Endometrial microvascular endothelial cells (primary cell): ENCODE data around the gene RABGEF1. TPM values are rescaled to one million over a fixed set of nuclear protein-coding genes. Genes with fewer than 3 reads are reported as not detected.
"Not testable (repeated sequence)": the region's sequence is repeated elsewhere in the genome, so short reads cannot be mapped to it uniquely, and the experiment has no call there.

Source experiments
- in situ Hi-C: cut with HindIII; loops from 2 replicates; pipeline ENCODE4 v1.10.0; 2017; ENCODE audit warnings: low sequenced_read_pairs, low pct_unique_long_range_greater_than_20kb; ENCODE audit errors: inconsistent ontology term
- total RNA-seq: library from RNA; depleted of rRNA; stranded (reverse); fragments of >200 nt; gene quantifications from one replicate; pipeline ENCODE4 v1.2.3, GENCODE V29; 2015; ENCODE audit errors: inconsistent ontology term

RABGEF1 gene
- total RNA-seq, 1 donor from 2014 or later, result 16.0 TPM

- in situ Hi-C loops, result no loop called here
Observed at GRCh38 chr7:66757939-66758338, 17.4 kb downstream of the RABGEF1 start.

DNA sequence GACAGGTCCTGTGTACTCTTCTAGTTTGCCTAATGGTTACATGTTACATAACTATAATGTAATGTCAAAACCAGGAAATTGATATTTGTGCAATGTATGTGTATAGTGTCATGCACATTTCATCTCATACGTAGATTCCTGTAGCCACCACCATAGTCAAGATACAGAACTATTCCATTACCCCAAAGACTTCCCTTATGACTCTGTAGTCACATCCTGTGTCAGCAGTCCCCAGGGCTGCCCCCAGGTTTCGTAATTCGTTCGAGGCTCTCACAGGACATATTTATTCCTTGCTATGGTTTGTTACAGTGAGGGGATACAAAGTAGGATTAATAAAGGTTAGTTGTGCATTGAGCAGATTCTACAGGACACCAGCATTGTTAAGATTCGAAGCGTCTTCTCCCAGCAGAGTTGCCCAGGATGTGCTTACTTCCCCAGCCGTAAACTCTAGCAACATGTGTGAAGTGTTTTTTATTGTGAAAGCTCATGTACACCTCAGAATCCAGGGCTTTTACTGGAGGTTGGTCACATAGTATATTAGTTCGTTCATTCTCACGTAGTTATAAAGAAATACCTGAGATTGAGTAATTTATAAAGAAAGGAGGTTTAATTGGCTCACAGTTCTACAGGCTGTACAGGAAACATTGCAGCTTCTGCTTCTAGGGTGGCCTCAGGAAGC is 18.6 kb downstream of the RABGEF1 start:
- in situ Hi-C loops, result no loop called here

DNA sequence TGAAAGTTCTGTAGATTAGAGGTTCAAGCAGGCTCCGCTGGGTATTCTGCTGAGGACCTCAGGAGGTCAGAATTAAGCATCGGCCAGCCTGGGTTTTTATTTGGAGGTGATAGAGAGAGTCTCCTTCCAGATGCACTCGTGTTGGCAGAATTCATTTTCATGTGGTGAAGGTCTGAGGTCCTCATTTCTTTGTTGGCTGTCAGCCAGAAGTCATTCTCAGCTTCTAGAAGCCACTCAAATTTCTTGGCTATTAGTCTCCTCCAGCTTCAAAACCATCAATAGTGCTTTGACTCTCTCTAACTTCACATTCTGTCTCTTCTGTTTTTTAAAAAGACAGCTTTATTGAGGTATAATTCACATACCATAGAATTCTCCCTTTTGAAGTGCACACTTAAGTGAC is 22.6 kb downstream of the RABGEF1 start:
- in situ Hi-C loops, result not testable (repeated sequence)

GRCh38 chr7:66763633-66764355 is 23.3 kb downstream of the RABGEF1 start:
- in situ Hi-C loops, result not testable (repeated sequence)

GRCh38 chr7:66764905-66765304 is 24.4 kb downstream of the RABGEF1 start:
- in situ Hi-C loops, result not testable (repeated sequence)

GRCh38 chr7:66765322-66766025 is 24.9 kb downstream of the RABGEF1 start:
- in situ Hi-C loops, result not testable (repeated sequence)

- in situ Hi-C loops, result no loop called here
Observed at GRCh38 chr7:66766041-66766440, 25.5 kb downstream of the RABGEF1 start.

DNA sequence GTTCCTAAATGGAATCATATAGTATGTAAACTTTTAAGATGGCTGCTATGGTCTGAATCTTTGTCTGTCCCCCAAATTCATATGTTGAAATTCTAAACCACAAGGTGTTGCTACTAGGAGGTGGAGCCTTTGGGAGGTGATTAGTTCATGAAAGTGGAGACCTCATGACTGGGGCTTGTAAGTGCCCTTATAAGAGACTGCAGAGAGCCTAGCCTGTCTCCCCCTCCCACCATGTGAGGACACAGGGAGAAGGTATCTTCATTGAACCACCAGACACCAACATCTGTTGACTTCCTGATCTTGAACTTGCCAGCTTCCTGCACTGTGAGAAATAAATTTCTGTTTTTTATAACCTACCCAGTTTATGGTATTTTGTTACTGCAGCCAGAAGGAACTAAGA is 27.0 kb downstream of the RABGEF1 start:
- in situ Hi-C loops, result not testable (repeated sequence)

GRCh38 chr7:66768865-66769832 is 28.6 kb downstream of the RABGEF1 start:
- in situ Hi-C loops, result no loop called here

DNA sequence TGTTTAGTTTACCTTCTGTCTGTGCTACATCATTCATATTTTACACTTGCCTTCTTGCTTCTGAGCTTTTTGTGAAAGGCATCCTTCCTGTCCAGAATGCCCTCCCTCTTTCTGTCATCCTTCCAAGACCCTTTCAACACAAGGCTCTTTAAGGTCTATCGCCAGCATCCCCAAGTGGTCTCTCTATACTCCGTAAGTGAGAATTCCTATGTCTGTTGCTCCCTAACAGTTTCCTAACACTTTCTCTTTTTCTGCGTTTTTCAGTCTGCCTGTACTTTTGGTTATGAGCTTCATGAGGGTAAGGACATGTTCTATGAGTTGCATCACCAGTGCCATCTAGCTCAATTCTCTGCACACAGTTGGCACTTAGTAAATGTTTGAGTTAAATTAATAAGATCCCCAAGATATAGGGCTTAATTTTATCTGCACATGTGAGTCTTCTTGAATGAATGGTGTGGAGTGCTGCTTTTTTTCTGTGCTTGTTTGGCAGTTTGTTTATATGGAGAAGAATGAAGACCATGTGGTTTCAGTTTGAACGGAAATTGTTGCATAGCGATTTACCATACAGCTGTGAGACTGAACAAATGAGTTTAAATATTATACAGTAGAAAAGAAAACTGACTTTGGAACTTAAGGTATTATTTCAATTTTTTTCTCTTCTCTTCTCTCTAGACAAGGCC is 29.4 kb downstream of the RABGEF1 start:
- in situ Hi-C loops, result no loop called here

DNA sequence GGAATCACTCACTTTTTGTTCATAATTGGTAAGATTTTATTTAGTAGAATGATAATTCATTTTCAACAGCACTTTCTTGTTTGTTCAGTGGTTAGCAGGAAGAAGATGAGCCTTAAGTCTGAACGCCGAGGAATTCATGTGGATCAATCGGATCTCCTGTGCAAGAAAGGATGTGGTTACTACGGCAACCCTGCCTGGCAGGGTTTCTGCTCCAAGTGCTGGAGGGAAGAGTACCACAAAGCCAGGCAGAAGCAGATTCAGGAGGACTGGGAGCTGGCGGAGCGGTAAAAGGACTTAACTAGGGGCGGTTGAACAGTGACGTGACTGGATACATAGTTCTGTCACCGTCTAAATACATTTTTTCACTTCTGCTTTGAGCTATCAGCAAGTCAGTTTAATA is 31.3 kb downstream of the RABGEF1 start:
- in situ Hi-C loops, result no loop called here

DNA sequence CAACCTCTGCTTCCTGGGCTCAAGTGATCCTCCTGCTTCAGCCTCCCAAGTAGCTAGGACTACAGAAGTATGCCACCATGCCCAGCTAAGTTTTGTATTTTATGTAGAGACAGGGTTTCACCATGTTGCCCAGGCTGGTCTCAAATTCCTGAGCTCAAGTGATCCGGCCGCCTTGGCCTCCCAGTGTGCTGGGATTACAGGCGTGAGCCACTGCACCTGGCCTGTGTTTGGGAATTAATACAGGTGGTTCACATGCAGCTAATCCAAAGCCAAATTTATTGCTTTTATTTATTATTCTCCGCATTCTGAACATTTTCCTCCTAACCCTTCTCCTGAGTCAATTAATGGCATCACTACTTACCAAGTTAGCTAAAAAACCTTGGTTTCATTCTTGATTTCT is 33.2 kb downstream of the RABGEF1 start:
- in situ Hi-C loops, result not testable (repeated sequence)

DNA sequence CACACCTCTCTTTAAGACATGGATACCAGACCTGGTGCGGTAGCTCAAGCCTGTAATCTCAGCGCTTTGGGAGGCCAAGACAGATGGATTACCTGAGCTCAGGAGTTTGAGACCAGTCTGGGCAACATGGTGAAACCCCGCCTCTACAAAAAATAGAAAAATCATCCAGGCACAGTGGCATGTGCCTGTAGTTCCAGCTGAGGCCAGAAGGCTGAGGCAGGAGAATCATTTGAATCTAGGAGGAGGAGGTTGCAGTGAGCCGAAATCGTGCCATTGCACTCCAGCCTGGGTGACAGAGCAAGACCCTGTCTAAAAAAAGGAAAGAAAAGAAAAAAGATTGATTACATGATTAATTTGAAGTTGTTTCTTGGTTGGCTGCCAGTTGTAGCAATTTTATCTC is 35.9 kb downstream of the RABGEF1 start:
- in situ Hi-C loops, result not testable (repeated sequence)

- in situ Hi-C loops, result no loop called here
Observed at GRCh38 chr7:66776800-66777442, 36.4 kb downstream of the RABGEF1 start.

DNA sequence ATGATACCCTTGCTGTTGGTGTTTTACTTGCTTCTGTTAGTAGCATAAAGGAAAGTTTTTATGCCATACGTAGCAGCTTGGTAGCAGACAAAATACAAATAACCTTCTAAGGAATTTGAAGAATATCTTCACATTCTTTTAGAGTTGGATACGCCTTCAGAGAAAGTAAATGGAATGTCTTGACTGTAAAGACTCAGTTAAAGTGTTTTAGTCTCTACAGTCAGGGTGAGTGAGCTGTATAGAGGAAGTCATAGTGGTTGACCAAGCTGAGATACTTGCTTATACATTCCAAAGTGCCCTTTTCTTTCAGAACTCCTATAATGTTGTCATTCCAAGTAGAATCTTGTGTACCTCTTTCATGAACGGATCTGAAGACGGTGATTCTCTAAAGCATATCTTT is 37.7 kb downstream of the RABGEF1 start:
- in situ Hi-C loops, result no loop called here

- in situ Hi-C loops, result no loop called here
Observed at GRCh38 chr7:66779669-66780409, 39.3 kb downstream of the RABGEF1 start.

- in situ Hi-C loops, result no loop called here
Observed at GRCh38 chr7:66781408-66782090, 41.0 kb downstream of the RABGEF1 start.
